HepG2 (cell line): ENCODE data around the gene LSM3. TPM values are rescaled to one million over a fixed set of nuclear protein-coding genes. Genes with fewer than 3 reads are reported as not detected.

Experiments used
- CHD2 ChIP-seq: IDR thresholded peaks from 2 replicates; pipeline ENCODE4 v1.6.1; 2011; ENCODE audit warnings: low read depth, low read length, improper control_type of control experiment
- DBP ChIP-seq: sonication (generic); formaldehyde crosslinking; IDR thresholded peaks from 2 replicates; pipeline ENCODE4 v1.4.0; 2020; ENCODE audit warnings: missing genetic modification reagents; ENCODE audit errors: not compliant biosample characterization
- DNMT1 ChIP-seq: sonication (generic); formaldehyde crosslinking; IDR thresholded peaks from 2 replicates; pipeline ENCODE4 v1.5.1; 2020; ENCODE audit warnings: mild to moderate bottlenecking, missing genetic modification reagents
- GABPB1 ChIP-seq: IDR thresholded peaks from 2 replicates; pipeline ENCODE4 v1.6.1; 2016; ENCODE audit warnings: mild to moderate bottlenecking, missing genetic modification reagents, moderate library complexity, missing compliant biosample characterization
- HCFC1 ChIP-seq: fragments of 150-350 bp; IDR thresholded peaks from 2 replicates; pipeline ENCODE4 v1.6.1; 2014; ENCODE audit warnings: low read depth, low read length
- KDM4B ChIP-seq: sonication (generic); formaldehyde crosslinking; IDR thresholded peaks from 2 replicates; pipeline ENCODE4 v1.4.0; 2020; ENCODE audit warnings: missing genetic modification reagents
- MBD4 ChIP-seq: IDR thresholded peaks from 2 replicates; pipeline ENCODE4 v1.6.1; 2012; ENCODE audit warnings: low read length, inconsistent platforms, borderline replicate concordance
- MXD1 ChIP-seq: sonication (generic); formaldehyde crosslinking; IDR thresholded peaks from 2 replicates; pipeline ENCODE4 v1.4.0; 2020; ENCODE audit warnings: mild to moderate bottlenecking, missing genetic modification reagents
- PHF8 ChIP-seq: sonication (generic); formaldehyde crosslinking; IDR thresholded peaks from 2 replicates; pipeline ENCODE4 v1.5.0; 2020; ENCODE audit warnings: missing genetic modification reagents
- SMARCE1 ChIP-seq: fragments of 450-650 bp; IDR thresholded peaks from 2 replicates; pipeline ENCODE4 v1.6.1; 2017; ENCODE audit warnings: borderline replicate concordance
- STAG1 ChIP-seq: sonication (generic); formaldehyde crosslinking; IDR thresholded peaks from 2 replicates; pipeline ENCODE4 v1.4.0; 2020; ENCODE audit warnings: missing genetic modification reagents
- TERF1 ChIP-seq: sonication (generic); formaldehyde crosslinking; IDR thresholded peaks from 2 replicates; pipeline ENCODE4 v1.8.0; 2022; ENCODE audit warnings: mild to moderate bottlenecking, missing genetic modification reagents, moderate library complexity
- U2AF1 ChIP-seq: fragments of 200-400 bp; formaldehyde crosslinking; optimal IDR thresholded peaks from 2 replicates; pipeline ENCODE3; 2017; ENCODE audit warnings: mild to moderate bottlenecking, low read depth, low read length
- polyA plus RNA-seq, 8 experiments: library from polyadenylated mRNA; depleted of rRNA in 3 of 8; stranded (reverse) in 7 of 8; unstranded in 1 of 8; fragments of >200 nt; fragmentation: Illumina TruSeq in 4 of 8; extraction: Trizol in 4 of 8; gene quantifications; 2 replicates each; pipeline versions ENCODE4 v1.2.1 to v1.2.3, GENCODE V29; 2011 to 2016; ENCODE audit warnings: low read depth in 4 of 8, missing spikeins in 1 of 8, mixed read lengths in 1 of 8; ENCODE audit not compliant: insufficient read depth in 1 of 8
- total RNA-seq, 5 experiments: library from RNA; depleted of rRNA; stranded (reverse); fragments of >200 nt; fragmentation: Illumina TruSeq; extraction: Trizol; gene quantifications; 2 replicates each; pipeline ENCODE4 v1.2.3, GENCODE V29; 2016; ENCODE audit warnings: low read depth in 1 of 5
- TF ChIP-seq, protein P1 (sequence below): IDR thresholded peaks from 2 replicates; pipeline ENCODE4 v1.6.1; 2016; ENCODE audit warnings: missing compliant biosample characterization, missing genetic modification reagents, borderline replicate concordance
- TF ChIP-seq, protein P2 (sequence below): sonication (generic); formaldehyde crosslinking; IDR thresholded peaks from 2 replicates; pipeline ENCODE4 v1.4.0; 2020; ENCODE audit warnings: missing genetic modification reagents
- TF ChIP-seq, protein P3 (sequence below): sonication (generic); formaldehyde crosslinking; IDR thresholded peaks from 2 replicates; pipeline ENCODE4 v1.4.0; 2020; ENCODE audit warnings: missing genetic modification reagents

Gene LSM3
- total and polyA plus RNA-seq, 2 of the 13 experiments (the other 11 are each of a cell fraction or from before 2014, with no cell fraction given): 5.1 to 19.4 TPM

GRCh38 chr3:14178247-14179113 is at the start of gene LSM3, which contains the start of gene XPC (continued):
- TF ChIP-seq, protein P1, sequence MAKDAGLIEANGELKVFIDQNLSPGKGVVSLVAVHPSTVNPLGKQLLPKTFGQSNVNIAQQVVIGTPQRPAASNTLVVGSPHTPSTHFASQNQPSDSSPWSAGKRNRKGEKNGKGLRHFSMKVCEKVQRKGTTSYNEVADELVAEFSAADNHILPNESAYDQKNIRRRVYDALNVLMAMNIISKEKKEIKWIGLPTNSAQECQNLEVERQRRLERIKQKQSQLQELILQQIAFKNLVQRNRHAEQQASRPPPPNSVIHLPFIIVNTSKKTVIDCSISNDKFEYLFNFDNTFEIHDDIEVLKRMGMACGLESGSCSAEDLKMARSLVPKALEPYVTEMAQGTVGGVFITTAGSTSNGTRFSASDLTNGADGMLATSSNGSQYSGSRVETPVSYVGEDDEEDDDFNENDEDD (CRISPR knock-in tag): peak; percentile 92
- TF ChIP-seq CHD2 (peak; percentile 99), MBD4 (no peak), U2AF1 (peak; percentile 62), MXD1 (peak; percentile 65; the same call in 1 of the 2 replicates), DBP (peak; percentile 47), SMARCE1 (no peak), TERF1 (CRISPR knock-in tag) (peak; percentile 73; the same call in 1 of the 2 replicates), GABPB1 (CRISPR knock-in tag) (peak; percentile 90), KDM4B (CRISPR knock-in tag) (0 out of 2 replicates have a peak, but pooled peaks have one; percentile 37), STAG1 (CRISPR knock-in tag) (peak; percentile 7; the same call in 1 of the 2 replicates), PHF8 (peak; percentile 98), HCFC1 (peak; percentile 49; the same call in 1 of the 2 replicates), DNMT1 (CRISPR knock-in tag) (0 out of 2 replicates have a peak, but pooled peaks have one; percentile 43)
- TF ChIP-seq, protein P2, sequence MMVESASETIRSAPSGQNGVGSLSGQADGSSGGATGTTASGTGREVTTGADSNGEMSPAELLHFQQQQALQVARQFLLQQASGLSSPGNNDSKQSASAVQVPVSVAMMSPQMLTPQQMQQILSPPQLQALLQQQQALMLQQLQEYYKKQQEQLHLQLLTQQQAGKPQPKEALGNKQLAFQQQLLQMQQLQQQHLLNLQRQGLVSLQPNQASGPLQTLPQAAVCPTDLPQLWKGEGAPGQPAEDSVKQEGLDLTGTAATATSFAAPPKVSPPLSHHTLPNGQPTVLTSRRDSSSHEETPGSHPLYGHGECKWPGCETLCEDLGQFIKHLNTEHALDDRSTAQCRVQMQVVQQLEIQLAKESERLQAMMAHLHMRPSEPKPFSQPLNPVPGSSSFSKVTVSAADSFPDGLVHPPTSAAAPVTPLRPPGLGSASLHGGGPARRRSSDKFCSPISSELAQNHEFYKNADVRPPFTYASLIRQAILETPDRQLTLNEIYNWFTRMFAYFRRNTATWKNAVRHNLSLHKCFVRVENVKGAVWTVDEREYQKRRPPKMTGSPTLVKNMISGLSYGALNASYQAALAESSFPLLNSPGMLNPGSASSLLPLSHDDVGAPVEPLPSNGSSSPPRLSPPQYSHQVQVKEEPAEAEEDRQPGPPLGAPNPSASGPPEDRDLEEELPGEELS (CRISPR knock-in tag): peak; percentile 43
- TF ChIP-seq, protein P3, sequence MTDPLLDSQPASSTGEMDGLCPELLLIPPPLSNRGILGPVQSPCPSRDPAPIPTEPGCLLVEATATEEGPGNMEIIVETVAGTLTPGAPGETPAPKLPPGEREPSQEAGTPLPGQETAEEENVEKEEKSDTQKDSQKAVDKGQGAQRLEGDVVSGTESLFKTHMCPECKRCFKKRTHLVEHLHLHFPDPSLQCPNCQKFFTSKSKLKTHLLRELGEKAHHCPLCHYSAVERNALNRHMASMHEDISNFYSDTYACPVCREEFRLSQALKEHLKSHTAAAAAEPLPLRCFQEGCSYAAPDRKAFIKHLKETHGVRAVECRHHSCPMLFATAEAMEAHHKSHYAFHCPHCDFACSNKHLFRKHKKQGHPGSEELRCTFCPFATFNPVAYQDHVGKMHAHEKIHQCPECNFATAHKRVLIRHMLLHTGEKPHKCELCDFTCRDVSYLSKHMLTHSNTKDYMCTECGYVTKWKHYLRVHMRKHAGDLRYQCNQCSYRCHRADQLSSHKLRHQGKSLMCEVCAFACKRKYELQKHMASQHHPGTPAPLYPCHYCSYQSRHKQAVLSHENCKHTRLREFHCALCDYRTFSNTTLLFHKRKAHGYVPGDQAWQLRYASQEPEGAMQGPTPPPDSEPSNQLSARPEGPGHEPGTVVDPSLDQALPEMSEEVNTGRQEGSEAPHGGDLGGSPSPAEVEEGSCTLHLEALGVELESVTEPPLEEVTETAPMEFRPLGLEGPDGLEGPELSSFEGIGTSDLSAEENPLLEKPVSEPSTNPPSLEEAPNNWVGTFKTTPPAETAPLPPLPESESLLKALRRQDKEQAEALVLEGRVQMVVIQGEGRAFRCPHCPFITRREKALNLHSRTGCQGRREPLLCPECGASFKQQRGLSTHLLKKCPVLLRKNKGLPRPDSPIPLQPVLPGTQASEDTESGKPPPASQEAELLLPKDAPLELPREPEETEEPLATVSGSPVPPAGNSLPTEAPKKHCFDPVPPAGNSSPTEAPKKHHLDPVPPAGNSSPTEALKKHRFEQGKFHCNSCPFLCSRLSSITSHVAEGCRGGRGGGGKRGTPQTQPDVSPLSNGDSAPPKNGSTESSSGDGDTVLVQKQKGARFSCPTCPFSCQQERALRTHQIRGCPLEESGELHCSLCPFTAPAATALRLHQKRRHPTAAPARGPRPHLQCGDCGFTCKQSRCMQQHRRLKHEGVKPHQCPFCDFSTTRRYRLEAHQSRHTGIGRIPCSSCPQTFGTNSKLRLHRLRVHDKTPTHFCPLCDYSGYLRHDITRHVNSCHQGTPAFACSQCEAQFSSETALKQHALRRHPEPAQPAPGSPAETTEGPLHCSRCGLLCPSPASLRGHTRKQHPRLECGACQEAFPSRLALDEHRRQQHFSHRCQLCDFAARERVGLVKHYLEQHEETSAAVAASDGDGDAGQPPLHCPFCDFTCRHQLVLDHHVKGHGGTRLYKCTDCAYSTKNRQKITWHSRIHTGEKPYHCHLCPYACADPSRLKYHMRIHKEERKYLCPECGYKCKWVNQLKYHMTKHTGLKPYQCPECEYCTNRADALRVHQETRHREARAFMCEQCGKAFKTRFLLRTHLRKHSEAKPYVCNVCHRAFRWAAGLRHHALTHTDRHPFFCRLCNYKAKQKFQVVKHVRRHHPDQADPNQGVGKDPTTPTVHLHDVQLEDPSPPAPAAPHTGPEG (CRISPR knock-in tag): no peak
